ENCODE data around the gene STX18.
"Not testable (repeated sequence)": the region's sequence is repeated elsewhere in the genome, so short reads cannot be mapped to it uniquely, and the experiment has no call there.

Gene STX18

GRCh38 chr4:4554234-4554633 lies 12.4 kb upstream of the STX18 start:
- DNase-seq: no peak

- DNase-seq: not testable (repeated sequence)
Measured at GRCh38 chr4:4552042-4552441, 10.2 kb upstream of the STX18 start.

GRCh38 chr4:4550161-4550560 lies 8.3 kb upstream of the STX18 start:
- DNase-seq: not testable (repeated sequence)

GRCh38 chr4:4549534-4549933 lies 7.7 kb upstream of the STX18 start:
- DNase-seq: no peak

- no peak for DNase-seq
Measured at GRCh38 chr4:4542774-4543485, 1.1 kb upstream of the STX18 start.

- DNase-seq: peak; percentile 29
Measured at GRCh38 chr4:4541040-4541631, 712 bp downstream of the STX18 start.

- DNase-seq: no peak
Measured at GRCh38 chr4:4539481-4539880, 2.4 kb downstream of the STX18 start.

- no peak for DNase-seq
Measured at GRCh38 chr4:4535590-4535989, 6.3 kb downstream of the STX18 start.

GRCh38 chr4:4534515-4535145 lies 7.2 kb downstream of the STX18 start:
- no peak for DNase-seq

- no peak for DNase-seq
Measured at GRCh38 chr4:4533461-4534169, 8.2 kb downstream of the STX18 start.

GRCh38 chr4:4532371-4533154 lies 9.3 kb downstream of the STX18 start:
- DNase-seq: no peak

- DNase-seq: no peak
Measured at GRCh38 chr4:4529392-4529791, 12.5 kb downstream of the STX18 start.

- DNase-seq: no peak
Measured at GRCh38 chr4:4526401-4526800, 15.4 kb downstream of the STX18 start.

- peak; percentile 45 for DNase-seq
Measured at GRCh38 chr4:4524364-4524763, 17.5 kb downstream of the STX18 start.

- no peak for DNase-seq
Measured at GRCh38 chr4:4521731-4522130, 20.1 kb downstream of the STX18 start.

- DNase-seq: no peak
Measured at GRCh38 chr4:4521136-4521535, 20.7 kb downstream of the STX18 start.

GRCh38 chr4:4519297-4519894 lies 22.5 kb downstream of the STX18 start:
- DNase-seq: no peak

- no peak for DNase-seq
Measured at GRCh38 chr4:4518747-4519146, 23.1 kb downstream of the STX18 start.

GRCh38 chr4:4514786-4515185 lies 27.1 kb downstream of the STX18 start:
- no peak for DNase-seq

GRCh38 chr4:4512282-4512681 lies 29.6 kb downstream of the STX18 start:
- DNase-seq: no peak

- not testable (repeated sequence) for DNase-seq
Measured at GRCh38 chr4:4510641-4511040, 31.2 kb downstream of the STX18 start.

GRCh38 chr4:4509521-4509920 lies 32.3 kb downstream of the STX18 start:
- no peak for DNase-seq
